Esophagus squamous epithelium (tissue), 4 donors: ENCODE results near the gene ARL6IP1.

Experiments
- CTCF ChIP-seq, 6 experiments: fragments of 450-650 bp in 4 of 6; fragments of 200-600 bp in 2 of 6; sonication (generic) in 2 of 6; IDR thresholded peaks; one replicate each; pipeline ENCODE4 v1.5.1; 2016 to 2019; ENCODE audit warnings: antibody characterized with exemption in 6 of 6, mild to moderate bottlenecking in 4 of 6, moderate library complexity in 4 of 6
- POLR2A ChIP-seq, 4 donors: fragments of 450-650 bp; IDR thresholded peaks; one replicate each; pipeline ENCODE4 v1.6.1; 2017; ENCODE audit warnings: antibody characterized with exemption in 4 of 4, mild to moderate bottlenecking in 4 of 4, moderate library complexity in 3 of 4

GRCh38 chr16:18800293-18800692 lies 1.1 kb downstream of the ARL6IP1 start:
- no peak for TF ChIP-seq CTCF (IDR thresholded peaks at IDR 0.05)
- TF ChIP-seq POLR2A (IDR thresholded peaks at IDR 0.05), result no peak
